GM23338 (cell line): Measurements from ENCODE around the gene GKN1. TPM values are rescaled to one million over a fixed set of nuclear protein-coding genes. Genes with fewer than 3 reads are reported as not detected.

Source experiments
- ATAC-seq: fragments of 200-7000 bp; cut with Tn5 transposase; 3 replicates; pipeline ENCODE4 v1.9.1; 2020
- DNase-seq: peaks from one replicate; pipeline ENCODE4 v3.0.0-alpha.2; 2015; ENCODE audit warnings: low spot score
- H2AFZ ChIP-seq: fragments of 200-600 bp; sonication (generic); 2 replicates; pipeline ENCODE4 v1.8.0; 2016; ENCODE audit warnings: antibody characterized with exemption, mild to moderate bottlenecking, moderate library complexity
- H3F3A ChIP-seq: fragments of 200-600 bp; sonication (generic); replicated peaks from 2 replicates; pipeline ENCODE4 v1.8.0; 2017; ENCODE audit warnings: antibody characterized with exemption, mixed run types, low read depth
- H3K27ac ChIP-seq: fragments of 200-600 bp; sonication (generic); 2 replicates; pipeline ENCODE4 v1.6.1; 2016; ENCODE audit warnings: low read depth
- H3K27me3 ChIP-seq: fragments of 200-600 bp; sonication (generic); 2 replicates; pipeline ENCODE4 v1.8.0; 2016; ENCODE audit warnings: mild to moderate bottlenecking, mixed run types, moderate library complexity; ENCODE audit not compliant: insufficient read depth
- H3K36me3 ChIP-seq: fragments of 200-600 bp; sonication (generic); 2 replicates; pipeline ENCODE4 v1.8.0; 2016; ENCODE audit warnings: mild to moderate bottlenecking; ENCODE audit not compliant: insufficient read depth
- H3K4me1 ChIP-seq: fragments of 200-600 bp; sonication (generic); 2 replicates; pipeline ENCODE4 v1.8.0; 2016; ENCODE audit warnings: mild to moderate bottlenecking, moderate library complexity; ENCODE audit not compliant: insufficient read depth
- H3K4me2 ChIP-seq: fragments of 200-600 bp; sonication (generic); 2 replicates; pipeline ENCODE4 v1.7.1; 2017; ENCODE audit warnings: mixed run types
- H3K4me3 ChIP-seq: fragments of 200-600 bp; sonication (generic); 2 replicates; pipeline ENCODE4 v1.6.1; 2016; ENCODE audit warnings: mixed run types
- H3K79me2 ChIP-seq: fragments of 200-600 bp; sonication (generic); replicated peaks from 2 replicates; pipeline ENCODE4 v1.8.0; 2017; ENCODE audit warnings: mild to moderate bottlenecking; ENCODE audit not compliant: insufficient read depth
- H3K9me2 ChIP-seq: fragments of 200-600 bp; sonication (generic); 2 replicates; pipeline ENCODE4 v1.8.0; 2017; ENCODE audit not compliant: insufficient read depth
- H4K20me1 ChIP-seq: fragments of 200-600 bp; sonication (generic); replicated peaks from 2 replicates; pipeline ENCODE4 v1.8.0; 2017; ENCODE audit warnings: mild to moderate bottlenecking; ENCODE audit not compliant: insufficient read depth
- H3K27ac Mint-ChIP-seq: 2 replicates; pipeline ENCODE4 v1.8.0; 2020; ENCODE audit warnings: inconsistent platforms, mild to moderate bottlenecking, moderate library complexity, mixed read lengths
- H3K27me3 Mint-ChIP-seq: 3 replicates; pipeline ENCODE4 v1.8.0; 2022; ENCODE audit warnings: low read depth, mild to moderate bottlenecking, moderate library complexity, mixed read lengths, inconsistent platforms; ENCODE audit not compliant: insufficient read depth, poor library complexity
- H3K36me3 Mint-ChIP-seq: 3 replicates; pipeline ENCODE4 v1.8.0; 2021; ENCODE audit warnings: low read depth, mild to moderate bottlenecking, inconsistent platforms, moderate library complexity, mixed read lengths
- H3K4me1 Mint-ChIP-seq: 3 replicates; pipeline ENCODE4 v1.8.0; 2020; ENCODE audit warnings: mild to moderate bottlenecking, inconsistent platforms, mixed read lengths
- H3K4me3 Mint-ChIP-seq: 3 replicates; pipeline ENCODE4 v1.8.0; 2021; ENCODE audit warnings: moderate library complexity, mild to moderate bottlenecking, inconsistent platforms, mixed read lengths
- H3K9me3 Mint-ChIP-seq: 3 replicates; pipeline ENCODE4 v1.8.0; 2020; ENCODE audit warnings: moderate library complexity, mild to moderate bottlenecking, inconsistent platforms, mixed read lengths
- CREB1 ChIP-seq: fragments of 250-450 bp; sonication (Bioruptor Pico); IDR thresholded peaks from 2 replicates; pipeline ENCODE4 v1.5.0; 2020; ENCODE audit warnings: low read depth, mild to moderate bottlenecking, moderate library complexity
- CTCF ChIP-seq, 2 experiments: fragments of 200-600 bp in 1 of 2; sonication (generic) in 1 of 2; conservative IDR thresholded peaks; 2 replicates each; pipeline versions ENCODE4 v1.5.1 to v1.6.1; 2016 to 2017; ENCODE audit warnings: antibody characterized with exemption in 2 of 2, low read depth in 2 of 2, mild to moderate bottlenecking in 2 of 2, moderate library complexity in 1 of 2
- ETS1 ChIP-seq: IDR thresholded peaks from 2 replicates; pipeline ENCODE4 v1.6.1; 2016; ENCODE audit warnings: antibody characterized with exemption
- EZH2 ChIP-seq: fragments of 200-600 bp; sonication (generic); IDR thresholded peaks from one replicate; pipeline ENCODE4 v1.8.0; 2017; ENCODE audit warnings: antibody characterized with exemption, mild to moderate bottlenecking, low read depth; ENCODE audit not compliant: unreplicated experiment
- EZH2phosphoT487 ChIP-seq: fragments of 200-600 bp; sonication (generic); IDR thresholded peaks from one replicate; pipeline ENCODE4 v1.8.1; 2018; ENCODE audit warnings: antibody characterized with exemption; ENCODE audit not compliant: unreplicated experiment
- JUNB ChIP-seq: IDR thresholded peaks from one replicate; pipeline ENCODE4 v1.6.1; 2016; ENCODE audit warnings: antibody characterized with exemption; ENCODE audit not compliant: unreplicated experiment
- NANOG ChIP-seq: IDR thresholded peaks from 2 replicates; pipeline ENCODE4 v1.6.1; 2016; ENCODE audit warnings: antibody characterized with exemption, borderline replicate concordance
- POLR2AphosphoS5 ChIP-seq: IDR thresholded peaks from 2 replicates; pipeline ENCODE4 v1.6.1; 2016; ENCODE audit warnings: antibody characterized with exemption, low read depth
- REST ChIP-seq: IDR thresholded peaks from one replicate; pipeline ENCODE4 v1.6.1; 2018; ENCODE audit warnings: antibody characterized with exemption; ENCODE audit not compliant: unreplicated experiment
- STAT1 ChIP-seq: IDR thresholded peaks from one replicate; pipeline ENCODE4 v1.6.1; 2016; ENCODE audit warnings: antibody characterized with exemption; ENCODE audit not compliant: unreplicated experiment
- ZNF114 ChIP-seq: fragments of 250-450 bp; sonication (Bioruptor Pico); IDR thresholded peaks from 2 replicates; pipeline ENCODE4 v1.5.0; 2020; ENCODE audit warnings: mild to moderate bottlenecking, moderate library complexity
- ZNF331 ChIP-seq: fragments of 250-450 bp; sonication (Bioruptor Pico); IDR thresholded peaks from 2 replicates; pipeline ENCODE4 v1.5.0; 2020; ENCODE audit warnings: low read depth, mild to moderate bottlenecking, moderate library complexity
- polyA plus RNA-seq: library from polyadenylated mRNA; unstranded; fragments of >200 nt; fragmentation: Nextera tagmentation; extraction: Ambion mirVana; gene quantifications from 2 replicates; pipeline ENCODE4 v1.2.1, GENCODE V29; 2016
- total RNA-seq: library from RNA; depleted of rRNA; stranded (reverse); fragments of >200 nt; shearing (Covaris generic); gene quantifications from 2 replicates; pipeline ENCODE4 v1.2.3, GENCODE V29; 2014

GKN1 gene
- total and polyA plus RNA-seq, 2 experiments from 2014 or later = not detected

- Histone ChIP-seq H3K4me3 (no peak overlapping the region), H4K20me1 (no peaks in the 10 kb centered on the region), H3K4me2 (no peak overlapping the region), H3K27me3 (no peaks in the 10 kb centered on the region), H3K9me2 (no peaks in the 10 kb centered on the region), H3K36me3 (no peaks in the 10 kb centered on the region), H3F3A (no peaks in the 10 kb centered on the region), H2AFZ (no peak overlapping the region), H3K4me1 (no peaks in the 10 kb centered on the region), H3K27ac (no peak overlapping the region), H3K79me2 (no peaks in the 10 kb centered on the region)
- ATAC-seq (no peak), DNase-seq (no peak)
- H3K27ac Mint-ChIP-seq = no peak overlapping the region
- peaks cover 2% of the 10 kb centered on the region for H3K27me3 Mint-ChIP-seq
- H3K36me3 Mint-ChIP-seq = no peaks in the 10 kb centered on the region
- H3K4me1 Mint-ChIP-seq = no peaks in the 10 kb centered on the region; the same call in 2 of the 3 replicates
- no peak for TF ChIP-seq ZNF114
- no peaks in the 10 kb centered on the region; the same call in 2 of the 3 replicates for H3K9me3 Mint-ChIP-seq
- H3K4me3 Mint-ChIP-seq = no peak overlapping the region
These were observed 21.5 kb downstream of the GKN1 start for GRCh38 chr2:68995916-68996315.

GRCh38 chr2:68997401-68997800, 23.0 kb downstream of the GKN1 start:
- ATAC-seq (no peak), DNase-seq (no peak)
- Mint-ChIP-seq H3K4me1 (no peaks in the 10 kb centered on the region; the same call in 2 of the 3 replicates), H3K27ac (no peak overlapping the region), H3K27me3 (peaks cover 2% of the 10 kb centered on the region), H3K9me3 (peaks cover 10% of the 10 kb centered on the region), H3K4me3 (no peak overlapping the region), H3K36me3 (peaks cover 5% of the 10 kb centered on the region; the same call in 2 of the 3 replicates)
- Histone ChIP-seq H3K27ac (no peak overlapping the region), H3K27me3 (no peaks in the 10 kb centered on the region), H3K4me3 (no peak overlapping the region), H4K20me1 (no peaks in the 10 kb centered on the region), H3K36me3 (no peaks in the 10 kb centered on the region; the same call in 1 of the 2 replicates), H3K9me2 (no peaks in the 10 kb centered on the region), H3F3A (no peaks in the 10 kb centered on the region), H2AFZ (no peak overlapping the region), H3K4me2 (no peak overlapping the region), H3K79me2 (no peaks in the 10 kb centered on the region), H3K4me1 (no peaks in the 10 kb centered on the region)
- TF ChIP-seq STAT1 (no peak), REST (no peak), NANOG (no peak), EZH2 (no peak), EZH2phosphoT487 (no peak), ETS1 (no peak), ZNF114 (no peak), CTCF (conservative IDR thresholded peaks at IDR 0.05; ENCODE audit: low read depth in 2 of 2) (no peak), CREB1 (CRISPR knock-in tag) (no peak), POLR2AphosphoS5 (no peak), ZNF331 (CRISPR knock-in tag) (no peak), JUNB (no peak)
